H1 (cell line): ENCODE results near the gene PDLIM4. TPM values are rescaled to one million over a fixed set of nuclear protein-coding genes. Genes with fewer than 3 reads are reported as not detected.

Experiments used
- ATF3 ChIP-seq: IDR thresholded peaks from 2 replicates; pipeline ENCODE4 v1.6.1; 2011; ENCODE audit warnings: low read depth, mild to moderate bottlenecking, low read length; ENCODE audit not compliant: insufficient read depth
- BACH1 ChIP-seq: IDR thresholded peaks from 2 replicates; pipeline ENCODE4 v1.6.1; 2012; ENCODE audit warnings: low read length, improper control_type of control experiment
- CHD7 ChIP-seq: fragments of 300-600 bp; sonication (generic); IDR thresholded peaks from 2 replicates; pipeline ENCODE4 v1.7.1; 2012; ENCODE audit warnings: low read length, moderate library complexity, mild to moderate bottlenecking, inconsistent platforms; ENCODE audit not compliant: insufficient replicate concordance
- CTBP2 ChIP-seq: IDR thresholded peaks from 2 replicates; pipeline ENCODE4 v1.7.0; 2011; ENCODE audit warnings: borderline replicate concordance, mild to moderate bottlenecking, moderate library complexity, mixed read lengths, low read length; ENCODE audit not compliant: insufficient read depth, insufficient read length
- EGR1 ChIP-seq: IDR thresholded peaks from 2 replicates; pipeline ENCODE4 v1.6.1; 2011; ENCODE audit warnings: low read depth, low read length, borderline replicate concordance
- GTF2F1 ChIP-seq: IDR thresholded peaks from 2 replicates; pipeline ENCODE4 v1.6.1; 2012; ENCODE audit warnings: low read depth, low read length, improper control_type of control experiment, borderline replicate concordance
- MAX ChIP-seq: IDR thresholded peaks from 2 replicates; pipeline ENCODE4 v1.6.1; 2012; ENCODE audit warnings: inconsistent platforms
- RFX5 ChIP-seq: IDR thresholded peaks from 2 replicates; pipeline ENCODE4 v1.6.1; 2011; ENCODE audit warnings: low read depth, low read length, improper control_type of control experiment, borderline replicate concordance
- SP4 ChIP-seq: IDR thresholded peaks from 2 replicates; pipeline ENCODE4 v1.6.1; 2012; ENCODE audit warnings: low read length, inconsistent platforms
- TEAD4 ChIP-seq: IDR thresholded peaks from 2 replicates; pipeline ENCODE4 v1.6.1; 2012; ENCODE audit warnings: low read depth, low read length, inconsistent platforms, mixed read lengths
- polyA plus RNA-seq, 7 experiments: library from polyadenylated mRNA; depleted of rRNA in 3 of 7; stranded (reverse) in 5 of 7; unstranded in 2 of 7; fragments of >200 nt in 5 of 7; fragments of 200-250 nt in 2 of 7; gene quantifications; 1 replicate in 5 of 7; 2 replicates in 1 of 7; 4 replicates in 1 of 7; pipeline versions ENCODE4 v1.2.1 to v1.2.3, GENCODE V29; 2011 to 2013; ENCODE audit warnings: missing spikeins in 2 of 7, mixed read lengths in 2 of 7
- total RNA-seq: library from RNA; stranded (reverse); fragmentation: NEBNext Ultra II Directional; extraction: Animal tissue kit (Norgen Biotek cat#: 25700); gene quantifications from 2 replicates; pipeline ENCODE4 v1.2.1, GENCODE V29; 2021

The PDLIM4 gene
- total and polyA plus RNA-seq, 2 of the 8 experiments (the other 6 are each of a cell fraction or from before 2014, with no cell fraction given) = 10.7 to 29.1 TPM

- no peak for TF ChIP-seq CHD7
- TF ChIP-seq ATF3 = no peak
- no peak for TF ChIP-seq RFX5
- no peak for TF ChIP-seq MAX
- TF ChIP-seq CTBP2 = no peak
- TF ChIP-seq TEAD4 = no peak
- TF ChIP-seq BACH1 = no peak
- no peak for TF ChIP-seq SP4
- no peak for TF ChIP-seq GTF2F1
- no peak for TF ChIP-seq EGR1
These were observed 20.4 kb upstream of the PDLIM4 start (continued) for GRCh38 chr5:132237141-132237540.
